ENCODE results near the gene EML4. TPM values are rescaled to one million over a fixed set of nuclear protein-coding genes. Genes with fewer than 3 reads are reported as not detected.

The EML4 gene
- total and polyA plus RNA-seq, 2 of the 13 experiments (the other 11 are each of a cell fraction or from before 2014, with no cell fraction given), result 243 to 476 TPM

DNA sequence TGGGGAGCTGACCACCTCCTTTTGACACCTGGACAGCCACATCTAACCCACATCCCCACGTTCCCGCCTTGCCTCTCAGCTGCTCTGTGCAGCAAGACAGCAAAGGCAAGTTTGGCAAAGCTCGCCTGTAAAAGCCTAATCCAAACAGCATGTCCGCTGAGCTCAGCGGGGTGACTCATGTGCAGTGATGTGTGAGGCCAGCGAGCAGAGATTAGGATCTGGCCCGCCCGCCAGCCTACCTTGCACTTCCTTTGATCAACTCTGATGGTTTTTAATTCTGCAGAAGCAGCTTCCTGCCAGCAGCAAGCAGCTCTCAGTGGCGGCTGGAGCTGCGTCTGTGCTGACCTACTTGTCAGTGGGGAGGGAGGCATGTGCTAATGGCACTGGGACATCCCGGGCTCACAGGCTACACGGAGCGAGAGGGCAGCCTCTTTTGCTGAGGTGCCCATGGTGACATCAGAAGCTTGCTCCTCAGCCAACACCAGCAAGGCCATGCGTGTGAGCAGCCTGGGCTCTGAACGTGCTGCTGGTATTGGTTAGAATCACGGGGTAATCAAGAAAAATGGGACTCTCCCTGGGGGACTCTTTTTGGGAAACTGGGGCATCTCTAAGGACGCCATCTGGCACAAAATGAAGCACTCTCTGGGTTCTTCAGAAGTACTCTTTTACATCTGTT is 36.0 kb upstream of the EML4 start (continued):
- TF ChIP-seq, protein P1, sequence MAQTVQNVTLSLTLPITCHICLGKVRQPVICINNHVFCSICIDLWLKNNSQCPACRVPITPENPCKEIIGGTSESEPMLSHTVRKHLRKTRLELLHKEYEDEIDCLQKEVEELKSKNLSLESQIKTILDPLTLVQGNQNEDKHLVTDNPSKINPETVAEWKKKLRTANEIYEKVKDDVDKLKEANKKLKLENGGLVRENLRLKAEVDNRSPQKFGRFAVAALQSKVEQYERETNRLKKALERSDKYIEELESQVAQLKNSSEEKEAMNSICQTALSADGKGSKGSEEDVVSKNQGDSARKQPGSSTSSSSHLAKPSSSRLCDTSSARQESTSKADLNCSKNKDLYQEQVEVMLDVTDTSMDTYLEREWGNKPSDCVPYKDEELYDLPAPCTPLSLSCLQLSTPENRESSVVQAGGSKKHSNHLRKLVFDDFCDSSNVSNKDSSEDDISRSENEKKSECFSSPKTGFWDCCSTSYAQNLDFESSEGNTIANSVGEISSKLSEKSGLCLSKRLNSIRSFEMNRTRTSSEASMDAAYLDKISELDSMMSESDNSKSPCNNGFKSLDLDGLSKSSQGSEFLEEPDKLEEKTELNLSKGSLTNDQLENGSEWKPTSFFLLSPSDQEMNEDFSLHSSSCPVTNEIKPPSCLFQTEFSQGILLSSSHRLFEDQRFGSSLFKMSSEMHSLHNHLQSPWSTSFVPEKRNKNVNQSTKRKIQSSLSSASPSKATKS (CRISPR knock-in tag; IDR thresholded peaks at IDR 0.05), result no peak; the same call in 1 of the 2 replicates
- peak; percentile 97 for TF ChIP-seq ZNF883 (CRISPR knock-in tag; IDR thresholded peaks at IDR 0.05; ENCODE audit: not compliant biosample characterization)
- TF ChIP-seq, protein P2, sequence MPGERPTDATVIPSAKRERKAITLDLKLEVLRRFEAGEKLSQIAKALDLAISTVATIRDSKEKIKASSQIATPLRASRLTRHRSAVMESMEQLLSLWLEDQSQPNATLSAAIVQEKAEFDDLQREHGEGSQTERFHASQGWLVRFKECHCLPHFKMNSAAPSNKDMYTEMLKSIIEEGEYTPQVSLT (CRISPR knock-in tag; IDR thresholded peaks at IDR 0.05; ENCODE audit: borderline replicate concordance, low read depth), result no peak
- peak; percentile 88 for TF ChIP-seq RBAK (CRISPR knock-in tag; IDR thresholded peaks at IDR 0.05)
- TF ChIP-seq ZBTB3 (CRISPR knock-in tag; IDR thresholded peaks at IDR 0.05; ENCODE audit: borderline replicate concordance, low read depth), result peak; percentile 97
- peak; percentile 96 for TF ChIP-seq PHF21A (CRISPR knock-in tag; IDR thresholded peaks at IDR 0.05)
- TF ChIP-seq, protein P3, sequence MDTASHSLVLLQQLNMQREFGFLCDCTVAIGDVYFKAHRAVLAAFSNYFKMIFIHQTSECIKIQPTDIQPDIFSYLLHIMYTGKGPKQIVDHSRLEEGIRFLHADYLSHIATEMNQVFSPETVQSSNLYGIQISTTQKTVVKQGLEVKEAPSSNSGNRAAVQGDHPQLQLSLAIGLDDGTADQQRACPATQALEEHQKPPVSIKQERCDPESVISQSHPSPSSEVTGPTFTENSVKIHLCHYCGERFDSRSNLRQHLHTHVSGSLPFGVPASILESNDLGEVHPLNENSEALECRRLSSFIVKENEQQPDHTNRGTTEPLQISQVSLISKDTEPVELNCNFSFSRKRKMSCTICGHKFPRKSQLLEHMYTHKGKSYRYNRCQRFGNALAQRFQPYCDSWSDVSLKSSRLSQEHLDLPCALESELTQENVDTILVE (CRISPR knock-in tag; IDR thresholded peaks at IDR 0.05), result peak; percentile 92
- TF ChIP-seq, protein P4, sequence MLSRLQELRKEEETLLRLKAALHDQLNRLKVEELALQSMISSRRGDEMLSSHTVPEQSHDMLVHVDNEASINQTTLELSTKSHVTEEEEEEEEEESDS (CRISPR knock-in tag; IDR thresholded peaks at IDR 0.05; ENCODE audit: borderline replicate concordance), result no peak; the same call in 1 of the 2 replicates
- no peak for TF ChIP-seq ZNF282 (IDR thresholded peaks at IDR 0.05; ENCODE audit: partially characterized antibody)
- peak; percentile 6; the same call in 1 of the 2 replicates for TF ChIP-seq ZNF790 (CRISPR knock-in tag; IDR thresholded peaks at IDR 0.05; ENCODE audit: borderline replicate concordance)
- TF ChIP-seq IRX3 (CRISPR knock-in tag; IDR thresholded peaks at IDR 0.05; ENCODE audit: borderline replicate concordance, low read depth), result no peak
- TF ChIP-seq, protein P5, sequence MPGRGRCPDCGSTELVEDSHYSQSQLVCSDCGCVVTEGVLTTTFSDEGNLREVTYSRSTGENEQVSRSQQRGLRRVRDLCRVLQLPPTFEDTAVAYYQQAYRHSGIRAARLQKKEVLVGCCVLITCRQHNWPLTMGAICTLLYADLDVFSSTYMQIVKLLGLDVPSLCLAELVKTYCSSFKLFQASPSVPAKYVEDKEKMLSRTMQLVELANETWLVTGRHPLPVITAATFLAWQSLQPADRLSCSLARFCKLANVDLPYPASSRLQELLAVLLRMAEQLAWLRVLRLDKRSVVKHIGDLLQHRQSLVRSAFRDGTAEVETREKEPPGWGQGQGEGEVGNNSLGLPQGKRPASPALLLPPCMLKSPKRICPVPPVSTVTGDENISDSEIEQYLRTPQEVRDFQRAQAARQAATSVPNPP (CRISPR knock-in tag; IDR thresholded peaks at IDR 0.05), result no peak; the same call in 1 of the 2 replicates
- peak; percentile 83 for TF ChIP-seq ATF7-NPFF (CRISPR knock-in tag; IDR thresholded peaks at IDR 0.05; ENCODE audit: low read depth)
- TF ChIP-seq, protein P6, sequence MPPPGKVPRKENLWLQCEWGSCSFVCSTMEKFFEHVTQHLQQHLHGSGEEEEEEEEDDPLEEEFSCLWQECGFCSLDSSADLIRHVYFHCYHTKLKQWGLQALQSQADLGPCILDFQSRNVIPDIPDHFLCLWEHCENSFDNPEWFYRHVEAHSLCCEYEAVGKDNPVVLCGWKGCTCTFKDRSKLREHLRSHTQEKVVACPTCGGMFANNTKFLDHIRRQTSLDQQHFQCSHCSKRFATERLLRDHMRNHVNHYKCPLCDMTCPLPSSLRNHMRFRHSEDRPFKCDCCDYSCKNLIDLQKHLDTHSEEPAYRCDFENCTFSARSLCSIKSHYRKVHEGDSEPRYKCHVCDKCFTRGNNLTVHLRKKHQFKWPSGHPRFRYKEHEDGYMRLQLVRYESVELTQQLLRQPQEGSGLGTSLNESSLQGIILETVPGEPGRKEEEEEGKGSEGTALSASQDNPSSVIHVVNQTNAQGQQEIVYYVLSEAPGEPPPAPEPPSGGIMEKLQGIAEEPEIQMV (CRISPR knock-in tag; IDR thresholded peaks at IDR 0.05; ENCODE audit: low read depth), result 0 out of 2 replicates have a peak, but pooled peaks have one; percentile 69
- TF ChIP-seq KAT2B (IDR thresholded peaks at IDR 0.05; ENCODE audit: borderline replicate concordance, low read depth, low read length), result no peak
- no peak; the same call in 1 of the 2 replicates for TF ChIP-seq ZFP41 (CRISPR knock-in tag; IDR thresholded peaks at IDR 0.05; ENCODE audit: borderline replicate concordance)
- TF ChIP-seq ZNF766 (CRISPR knock-in tag; IDR thresholded peaks at IDR 0.05; ENCODE audit: borderline replicate concordance), result no peak; the same call in 1 of the 2 replicates
- TF ChIP-seq NAIF1 (CRISPR knock-in tag; IDR thresholded peaks at IDR 0.05; ENCODE audit: borderline replicate concordance), result no peak; the same call in 1 of the 2 replicates
- TF ChIP-seq, protein P7, sequence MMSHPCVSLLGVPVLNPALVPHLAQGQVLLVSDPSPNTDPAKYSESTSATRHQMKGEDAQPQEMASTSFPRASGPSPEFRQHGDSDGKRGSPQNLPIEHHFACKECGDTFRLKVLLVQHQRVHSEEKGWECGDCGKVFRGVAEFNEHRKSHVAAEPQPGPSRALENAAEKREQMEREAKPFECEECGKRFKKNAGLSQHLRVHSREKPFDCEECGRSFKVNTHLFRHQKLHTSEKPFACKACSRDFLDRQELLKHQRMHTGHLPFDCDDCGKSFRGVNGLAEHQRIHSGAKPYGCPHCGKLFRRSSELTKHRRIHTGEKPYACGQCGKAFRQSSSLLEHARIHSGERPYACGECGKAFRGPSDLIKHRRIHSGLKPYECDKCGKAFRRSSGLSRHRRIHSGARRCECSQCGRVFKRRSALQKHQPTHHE (CRISPR knock-in tag; IDR thresholded peaks at IDR 0.05; ENCODE audit: borderline replicate concordance), result peak; percentile 41; the same call in 1 of the 2 replicates
- peak; percentile 55; the same call in 1 of the 2 replicates for TF ChIP-seq KAT7 (CRISPR knock-in tag; IDR thresholded peaks at IDR 0.05; ENCODE audit: borderline replicate concordance)

Measured in HepG2 (cell line).